A172 (cell line): ENCODE results near the gene GDNF. TPM values are rescaled to one million over a fixed set of nuclear protein-coding genes. Genes with fewer than 3 reads are reported as not detected.
"Not testable (repeated sequence)": the region's sequence is repeated elsewhere in the genome, so short reads cannot be mapped to it uniquely, and the experiment has no call there.

ENCODE experiments used
- DNase-seq: peaks from one replicate; pipeline ENCODE4 v3.0.0-alpha.2; 2015; ENCODE audit warnings: low spot score
- total RNA-seq: library from RNA; depleted of rRNA; stranded (reverse); fragments of >200 nt; shearing (Covaris generic); gene quantifications from 2 replicates; pipeline ENCODE4 v1.2.3, GENCODE V29; 2014

Gene GDNF
- total RNA-seq, 1 experiment from 2014 or later = 0.31 TPM

DNA sequence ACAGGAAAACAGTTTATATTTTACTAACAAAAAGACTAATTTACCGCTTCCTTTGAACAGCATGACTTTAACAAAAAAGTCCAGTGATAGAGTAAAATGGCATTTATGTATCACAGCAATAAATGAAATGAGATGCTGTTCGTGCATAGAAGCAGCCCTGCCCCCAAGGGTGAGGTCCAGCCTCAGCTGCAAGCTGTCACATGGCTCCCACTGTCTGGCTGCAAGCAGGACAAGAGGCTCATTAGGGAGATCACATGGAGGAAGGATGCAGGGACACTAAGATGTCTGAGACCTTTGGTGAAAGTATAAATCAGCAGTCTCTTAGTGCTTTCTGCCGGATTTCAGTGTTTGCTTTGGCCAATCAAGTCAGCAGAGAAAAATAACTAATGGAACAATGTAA lies 23.0 kb downstream of the GDNF start:
- peak; percentile 25 for DNase-seq

DNA sequence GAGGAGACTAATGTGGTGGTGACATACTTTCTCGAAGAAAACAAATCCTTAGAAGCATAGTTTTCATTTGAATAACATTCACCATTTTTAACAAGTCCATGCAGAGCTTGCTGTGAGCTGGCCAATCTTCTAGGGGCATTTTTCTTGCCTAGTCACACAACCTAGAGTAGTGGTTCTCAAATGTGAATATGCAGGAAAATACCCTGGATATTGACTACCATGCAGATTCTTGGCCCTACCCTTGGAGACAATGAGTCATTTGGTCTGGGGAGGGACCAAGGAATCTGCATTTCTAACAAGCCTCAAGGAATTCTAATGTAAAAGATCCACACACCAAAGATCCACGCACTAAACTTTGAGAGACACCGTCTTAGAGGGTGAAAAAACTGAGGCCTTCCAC lies 23.5 kb downstream of the GDNF start:
- DNase-seq = no peak

DNA sequence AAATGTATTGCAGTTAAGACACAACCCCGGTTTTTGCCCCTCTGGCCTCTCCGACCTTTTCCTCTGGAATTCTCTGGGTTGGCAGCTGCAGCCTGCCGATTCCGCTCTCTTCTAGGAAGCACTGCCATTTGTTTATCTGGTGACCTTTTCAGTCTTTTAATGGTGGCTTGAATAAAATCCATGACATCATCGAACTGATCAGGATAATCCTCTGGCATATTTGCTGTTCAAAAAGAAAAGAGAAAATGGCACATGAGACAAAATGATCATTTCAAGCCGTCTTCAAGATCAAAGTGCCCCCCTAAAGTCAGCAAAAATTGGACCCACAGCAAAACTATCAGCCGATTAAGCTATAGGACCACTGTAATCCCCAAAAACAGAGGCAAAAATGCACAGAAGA lies 23.9 kb downstream of the GDNF start:
- no peak for DNase-seq

DNA sequence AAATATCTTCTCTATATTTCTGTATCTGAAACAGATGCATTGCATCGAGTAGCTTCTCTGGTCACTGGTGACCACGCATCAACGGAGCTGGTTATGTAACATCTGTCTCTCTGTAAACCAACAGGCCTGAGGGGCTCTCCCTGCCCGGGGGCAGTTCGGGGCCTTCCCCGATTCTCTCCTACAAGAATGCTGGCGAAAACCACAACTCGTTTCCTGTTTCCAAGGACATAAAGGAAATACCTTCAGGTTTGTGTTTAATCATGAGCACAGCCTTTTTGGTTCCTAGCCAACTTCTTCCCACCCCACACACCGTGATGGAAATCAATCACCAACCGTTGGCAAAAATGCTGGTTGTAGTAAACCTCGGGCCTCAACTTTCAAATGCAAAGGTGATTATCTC lies 25.1 kb downstream of the GDNF start:
- peak; percentile 85 for DNase-seq

DNA sequence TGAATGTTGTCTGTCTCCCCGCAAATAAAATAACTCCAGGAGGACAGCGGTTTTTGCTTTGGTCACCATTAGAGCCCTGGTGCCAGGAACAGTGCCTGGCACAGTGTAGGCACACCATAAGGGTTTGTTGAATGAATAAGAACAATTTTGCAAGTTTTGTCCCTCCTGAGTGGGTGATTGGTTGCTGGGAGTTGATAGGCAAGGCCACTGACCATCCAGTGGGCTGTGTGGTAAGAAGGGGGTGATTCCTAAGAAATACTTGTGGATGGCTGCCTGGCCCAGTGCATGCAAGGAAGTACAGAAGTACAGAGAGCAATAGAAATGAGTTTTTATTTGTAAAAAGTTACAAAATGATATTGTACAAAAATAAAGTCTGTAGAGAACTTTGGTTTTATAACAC lies 27.5 kb downstream of the GDNF start:
- DNase-seq = no peak

DNA sequence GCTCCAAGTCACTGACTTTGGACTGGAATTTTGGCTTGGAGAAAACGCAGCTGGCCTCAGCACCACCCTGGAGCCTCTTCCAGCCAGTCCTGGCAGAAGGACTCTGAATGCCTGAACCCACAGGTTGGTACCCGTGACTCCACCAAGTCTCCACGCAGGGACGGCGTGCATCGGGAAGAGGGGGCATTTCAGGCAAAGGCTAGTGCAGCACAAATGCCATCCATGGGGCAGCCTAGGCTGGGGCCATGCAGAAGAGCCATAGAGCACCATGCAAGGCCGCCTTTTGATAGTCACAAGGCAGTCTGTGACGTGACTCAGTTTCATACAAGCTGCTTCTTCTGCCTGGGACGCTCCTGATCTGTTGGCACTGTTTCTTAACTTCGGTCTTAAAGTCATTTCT lies 28.0 kb downstream of the GDNF start:
- DNase-seq = no peak

DNA sequence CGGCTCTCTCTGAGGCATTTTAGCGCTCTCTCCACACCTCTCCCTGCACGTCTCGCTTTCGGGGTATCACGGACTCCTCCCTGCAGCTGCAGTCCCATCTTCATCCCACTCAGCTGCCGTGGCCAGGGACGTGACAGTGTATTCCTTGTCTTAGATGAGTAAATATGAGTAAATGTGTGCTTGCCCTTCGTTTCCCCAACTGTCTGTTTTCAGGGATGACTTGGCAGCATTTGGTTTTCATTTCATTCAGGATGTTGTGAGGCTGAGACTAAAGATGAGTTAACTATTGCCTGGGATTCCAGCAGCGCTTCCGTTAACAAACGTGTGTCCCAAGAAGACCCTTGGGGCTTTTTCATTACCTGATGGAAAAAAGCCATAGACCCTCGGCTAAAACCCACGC lies 29.5 kb downstream of the GDNF start:
- no peak for DNase-seq

DNA sequence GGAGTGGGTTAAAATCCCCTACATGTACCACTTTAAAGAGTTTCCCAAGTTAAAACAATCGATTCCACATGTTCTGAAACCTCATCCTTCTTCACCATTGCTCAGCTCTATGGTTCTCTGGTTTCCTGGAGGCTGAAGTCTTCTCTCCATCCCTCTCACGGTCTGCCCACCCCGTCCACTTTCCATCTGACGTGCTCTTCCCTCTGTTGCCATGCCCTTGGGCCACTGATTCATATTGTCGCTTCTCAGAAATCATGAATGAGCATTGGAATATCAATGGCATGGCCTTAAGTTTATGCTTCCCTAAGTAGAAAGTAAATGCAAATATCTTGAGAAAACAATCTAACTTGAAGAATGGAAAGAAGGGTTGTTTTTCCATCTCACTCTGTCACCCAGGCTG lies 30.9 kb downstream of the GDNF start:
- no peak for DNase-seq

DNA sequence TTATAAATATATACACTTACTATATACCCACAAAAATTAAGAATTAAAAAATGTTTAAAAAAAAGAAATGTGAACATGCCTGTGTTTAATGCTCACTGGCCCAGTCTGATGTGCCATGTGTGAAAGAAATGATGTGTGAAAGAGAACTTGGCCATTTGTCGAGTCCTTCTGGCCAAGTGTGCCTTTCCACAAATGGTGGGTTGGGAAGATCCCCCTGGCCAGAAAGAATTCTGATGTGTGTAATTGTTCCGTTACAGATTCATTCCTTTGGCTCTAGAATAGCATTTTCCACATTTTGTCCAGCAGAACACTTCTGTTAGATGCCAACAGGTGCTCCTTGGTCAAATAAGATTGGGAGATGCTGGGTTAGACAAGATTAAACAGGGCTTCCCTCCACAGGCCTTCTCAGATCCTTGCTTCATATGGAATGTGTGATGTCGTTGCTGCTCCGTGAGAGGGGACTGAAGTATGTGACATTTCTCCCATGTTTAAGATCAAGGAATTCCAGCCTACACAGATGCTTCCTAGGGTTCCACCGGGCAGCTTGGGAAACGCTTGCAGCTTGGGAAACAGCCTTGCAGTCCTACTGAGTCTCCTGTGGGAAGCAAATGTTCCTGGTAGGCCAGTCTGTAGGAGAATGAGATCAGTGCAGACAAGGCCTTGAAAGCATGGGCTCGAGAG lies 32.1 kb downstream of the GDNF start:
- DNase-seq = no peak

DNA sequence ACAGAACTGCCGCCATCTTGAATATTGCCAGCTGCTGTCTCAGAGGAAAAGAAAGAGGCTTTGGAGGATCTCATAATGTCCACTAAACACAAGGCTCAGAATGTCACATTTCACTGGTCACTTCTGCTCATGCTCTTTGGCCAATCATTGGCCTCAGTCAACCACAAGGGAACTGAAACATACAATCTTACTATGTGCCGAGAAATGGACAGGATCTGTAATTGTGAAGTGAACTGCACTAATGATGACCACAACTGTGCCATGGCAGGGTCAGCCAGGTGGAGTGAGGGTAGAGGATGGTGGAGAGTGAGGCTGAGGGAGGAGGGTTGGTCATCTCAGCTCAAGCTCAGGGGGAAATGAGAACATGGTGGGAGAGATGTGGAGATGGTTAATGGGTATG lies 32.8 kb downstream of the GDNF start:
- no peak for DNase-seq

DNA sequence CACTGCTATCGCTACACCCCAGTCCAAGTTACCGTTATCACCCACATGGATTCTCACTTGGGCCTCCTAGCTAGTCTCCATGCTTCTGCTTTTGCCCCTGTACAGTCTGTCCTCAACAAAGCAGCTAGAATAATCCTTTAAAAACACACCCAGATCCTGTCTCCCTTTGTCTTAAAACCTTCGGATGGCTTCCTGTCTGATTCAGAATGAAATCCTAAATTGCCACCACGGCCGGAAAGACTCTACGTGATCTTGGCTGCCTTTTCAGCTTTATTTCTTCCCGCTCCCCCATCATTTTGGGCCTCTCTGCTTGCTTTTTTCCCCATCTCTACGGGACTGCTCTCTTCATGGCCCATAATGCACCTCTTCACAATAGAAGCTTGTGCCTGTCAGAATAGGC lies 33.4 kb downstream of the GDNF start:
- DNase-seq = no peak

DNA sequence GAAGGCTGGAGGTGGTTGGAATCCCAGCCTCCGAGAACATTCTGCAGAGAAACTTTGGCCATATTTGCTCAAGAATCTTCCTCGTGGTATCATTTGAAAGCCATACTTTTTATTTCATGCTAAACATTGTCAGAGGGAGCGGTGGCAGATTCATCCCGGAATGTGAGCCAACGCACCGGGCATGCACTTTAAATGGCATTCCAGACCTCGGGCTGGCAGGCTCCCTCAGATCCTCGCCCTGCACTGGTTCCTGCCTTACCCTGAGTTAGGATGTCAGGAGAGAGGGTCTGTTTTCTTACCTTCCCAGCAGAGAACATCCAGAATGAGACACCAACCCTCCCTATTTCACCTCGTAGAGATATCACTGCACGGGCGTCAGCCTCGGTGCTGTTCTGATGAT lies 33.8 kb downstream of the GDNF start:
- no peak for DNase-seq

DNA sequence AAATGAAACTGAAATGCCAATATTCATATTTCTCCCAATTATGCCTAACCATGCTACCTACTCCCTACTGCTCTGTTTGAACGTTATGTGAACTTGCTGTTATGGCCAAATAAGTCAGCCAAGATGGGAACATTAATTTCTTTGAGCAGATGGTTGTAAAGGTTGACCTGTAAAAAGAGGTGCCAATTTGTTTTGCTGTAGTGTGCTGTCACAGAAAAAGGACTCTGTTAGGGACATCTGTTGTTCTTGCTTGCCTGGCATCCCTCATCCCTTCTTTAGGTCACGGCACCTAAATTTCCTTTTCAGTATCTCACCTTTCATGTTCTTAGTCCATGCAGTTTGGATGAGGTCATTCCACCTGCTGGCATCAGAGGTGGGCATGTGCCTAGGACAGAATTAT lies 35.4 kb downstream of the GDNF start:
- DNase-seq = no peak

DNA sequence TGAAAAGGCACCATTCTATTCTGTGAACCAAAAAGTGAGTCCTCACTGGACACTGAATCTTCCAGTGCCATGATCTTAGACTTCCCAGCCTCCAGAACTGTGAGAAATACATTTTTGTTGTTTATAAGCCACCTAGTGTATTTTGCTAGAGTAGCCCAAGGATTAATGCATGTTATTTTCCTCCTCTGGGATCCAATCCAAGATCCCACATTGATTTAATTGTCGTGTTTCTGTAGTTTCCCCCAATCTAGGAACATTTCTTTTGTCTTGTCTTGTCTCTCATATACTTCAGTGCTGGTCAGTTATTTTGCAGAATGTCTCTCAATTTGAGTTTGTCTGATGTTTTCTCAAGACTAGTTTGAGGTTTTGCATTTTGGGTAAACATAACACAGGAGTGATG lies 36.4 kb downstream of the GDNF start:
- no peak for DNase-seq

DNA sequence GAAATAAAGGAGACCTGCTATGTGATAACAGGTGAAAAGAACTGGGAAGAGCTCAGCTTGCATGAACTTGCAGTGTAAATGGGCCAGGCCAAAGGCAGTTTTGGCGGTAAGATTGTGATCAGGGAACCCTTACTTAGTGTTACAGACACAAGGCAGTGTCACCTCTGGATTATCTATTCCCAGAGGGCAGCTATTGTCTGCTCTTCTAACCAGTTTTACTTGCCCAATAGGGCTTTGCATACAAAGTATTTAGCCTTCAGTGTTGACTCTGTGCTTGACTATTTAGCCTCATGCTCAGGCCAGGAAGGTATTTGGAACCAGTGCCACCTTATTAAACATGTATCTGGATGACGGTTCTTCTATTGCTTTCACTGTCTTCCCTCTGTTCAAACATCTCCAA lies 38.3 kb downstream of the GDNF start:
- DNase-seq = no peak

DNA sequence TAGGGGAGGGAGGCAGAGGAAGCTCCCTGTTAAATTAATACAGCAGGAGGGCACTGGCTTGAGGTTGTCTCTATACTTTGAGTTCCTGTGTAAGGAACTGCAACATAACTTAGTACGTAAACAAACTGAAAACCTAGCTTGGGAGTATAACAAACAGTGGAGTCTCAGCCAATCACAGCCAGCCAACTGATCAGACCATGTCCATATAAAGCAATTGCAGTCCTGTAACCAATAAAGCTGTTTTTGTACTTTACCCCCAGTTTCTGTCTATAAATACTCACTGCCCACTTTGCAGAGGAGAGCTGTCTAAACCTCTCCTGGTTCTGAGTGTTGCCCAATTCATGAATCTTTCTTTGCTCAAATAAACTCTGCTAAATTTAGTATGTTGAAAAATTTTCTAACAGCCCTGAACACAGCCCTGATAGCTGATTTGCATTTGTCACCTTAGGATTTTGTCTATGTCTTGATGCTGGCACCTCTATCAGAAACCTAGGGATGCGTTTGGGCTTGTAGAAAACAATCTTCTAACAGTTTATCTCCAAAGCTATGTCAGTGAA lies 39.9 kb downstream of the GDNF start:
- no peak for DNase-seq

DNA sequence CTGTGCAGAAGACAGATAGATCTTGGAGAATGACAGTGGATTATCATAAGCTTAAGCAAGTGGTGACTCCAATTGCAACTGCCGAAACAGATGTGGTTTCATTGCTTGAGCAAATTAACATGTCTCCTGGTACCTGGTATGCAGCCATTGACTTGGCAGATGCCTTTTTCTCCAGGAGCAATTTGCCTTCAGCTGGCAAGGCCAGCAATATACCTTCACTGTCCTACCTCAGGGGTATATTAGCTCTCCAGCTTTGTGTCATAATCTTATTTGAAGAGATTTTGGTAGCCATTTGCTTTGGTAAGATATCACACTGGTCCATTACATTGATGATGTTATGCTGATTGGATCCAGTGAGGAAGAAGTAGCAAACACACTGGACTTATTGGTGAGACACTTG lies 43.4 kb downstream of the GDNF start:
- not testable (repeated sequence) for DNase-seq

DNA sequence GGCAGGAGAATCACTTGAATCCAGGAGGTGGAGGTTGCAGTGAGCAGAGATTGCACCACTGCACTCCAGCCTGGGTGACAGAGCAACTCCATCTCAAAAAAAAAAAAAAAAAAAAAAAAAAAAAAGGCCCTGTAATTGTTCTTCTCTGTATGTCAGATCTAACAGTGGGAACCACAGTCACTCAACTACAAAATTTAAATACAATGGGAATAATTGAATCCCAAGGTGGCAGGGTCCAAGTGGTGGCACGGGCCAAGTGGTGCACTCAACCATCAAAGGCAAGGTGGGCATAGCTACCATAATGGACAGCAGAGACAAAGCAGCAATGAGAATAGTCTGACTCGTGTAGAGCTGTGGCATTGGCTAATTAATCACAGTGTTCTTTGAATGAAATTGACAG lies 44.5 kb downstream of the GDNF start:
- not testable (repeated sequence) for DNase-seq

DNA sequence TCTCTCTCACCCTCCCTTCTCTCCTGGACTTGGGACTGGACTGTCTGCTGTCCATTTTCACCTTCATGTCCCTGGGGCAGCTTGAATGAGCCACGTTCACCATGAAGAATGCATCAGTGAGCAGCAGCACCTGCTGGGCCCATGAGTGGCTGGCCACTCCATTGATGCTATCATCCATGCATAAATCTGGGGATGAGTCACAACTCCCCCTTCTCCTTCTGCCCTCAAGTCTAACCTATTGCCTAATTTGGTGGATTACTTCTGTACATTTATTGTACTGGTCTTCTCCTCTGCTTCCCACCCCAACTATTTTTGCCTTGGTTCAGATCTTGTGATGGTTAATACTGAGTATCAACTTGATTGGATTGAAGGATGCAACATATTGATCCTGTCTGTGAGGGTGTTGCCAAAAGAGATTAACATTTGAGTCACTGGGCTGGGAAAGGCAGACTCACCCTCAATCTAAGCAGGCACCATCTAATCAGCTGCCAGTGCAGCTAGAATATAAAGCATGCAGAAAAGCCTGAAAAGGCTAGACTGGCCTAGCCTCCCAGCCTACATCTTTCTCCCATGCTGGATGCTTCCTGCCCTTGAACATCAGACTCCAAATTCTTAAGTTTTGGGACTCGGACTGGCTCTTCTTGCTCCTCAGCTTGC lies 46.7 kb downstream of the GDNF start:
- DNase-seq = peak; percentile 73

DNA sequence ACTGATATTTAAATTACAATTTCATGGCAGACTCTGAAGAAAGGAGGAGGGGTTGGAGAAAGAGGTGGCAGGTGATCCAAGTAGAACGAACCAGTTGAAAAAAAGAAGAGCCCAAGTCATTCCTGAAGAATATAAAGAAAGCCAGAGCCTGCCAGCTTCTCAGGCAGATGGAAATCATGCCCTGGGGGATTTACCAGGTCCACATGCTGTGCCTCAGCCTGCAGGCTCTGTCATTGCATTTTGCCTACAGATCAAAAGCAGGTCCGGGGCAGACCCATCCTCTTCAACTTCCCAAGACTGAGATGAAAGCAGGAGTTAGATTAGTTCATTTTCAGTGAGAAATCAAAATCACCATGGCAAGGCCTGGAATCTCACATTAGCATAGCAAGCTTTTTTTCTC lies 48.5 kb downstream of the GDNF start:
- no peak for DNase-seq

DNA sequence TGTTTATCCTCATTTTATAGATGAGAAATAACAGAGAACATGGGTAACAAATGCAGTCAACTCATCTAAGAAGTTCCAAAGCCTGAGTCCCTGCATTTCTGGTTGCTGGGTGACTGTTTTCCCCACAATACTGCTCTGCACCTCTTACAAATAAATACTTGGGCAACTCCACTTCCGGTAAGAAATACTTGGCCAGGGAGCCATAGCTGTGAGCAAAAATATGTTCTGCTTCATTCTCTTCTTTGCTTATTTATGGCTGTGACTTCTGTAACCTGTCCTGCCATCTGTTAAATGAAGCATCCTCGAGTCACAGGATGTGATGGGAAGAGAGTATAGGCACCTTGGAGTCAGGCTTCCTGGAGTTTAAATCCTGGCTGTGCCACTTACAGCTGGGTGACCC lies 49.9 kb downstream of the GDNF start:
- DNase-seq = peak; percentile 9

DNA sequence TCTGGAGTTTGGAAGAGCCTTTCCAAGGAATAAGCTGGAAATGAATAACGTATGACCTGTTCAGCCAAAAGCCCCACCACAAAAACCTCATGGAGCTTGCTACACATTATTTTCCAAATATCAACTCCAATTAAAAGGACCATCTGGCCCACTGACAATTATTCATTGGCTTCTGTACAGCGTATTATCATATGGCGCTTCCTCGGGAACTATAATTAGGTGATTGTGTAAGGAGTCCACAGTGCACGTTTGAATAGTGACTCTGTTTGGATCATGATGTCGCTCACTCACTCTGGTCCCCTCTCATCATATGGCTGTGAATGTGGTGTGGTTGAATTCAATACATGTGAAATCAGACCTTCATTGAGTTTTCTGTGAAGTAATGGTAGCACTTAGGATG lies 52.1 kb downstream of the GDNF start:
- no peak for DNase-seq

DNA sequence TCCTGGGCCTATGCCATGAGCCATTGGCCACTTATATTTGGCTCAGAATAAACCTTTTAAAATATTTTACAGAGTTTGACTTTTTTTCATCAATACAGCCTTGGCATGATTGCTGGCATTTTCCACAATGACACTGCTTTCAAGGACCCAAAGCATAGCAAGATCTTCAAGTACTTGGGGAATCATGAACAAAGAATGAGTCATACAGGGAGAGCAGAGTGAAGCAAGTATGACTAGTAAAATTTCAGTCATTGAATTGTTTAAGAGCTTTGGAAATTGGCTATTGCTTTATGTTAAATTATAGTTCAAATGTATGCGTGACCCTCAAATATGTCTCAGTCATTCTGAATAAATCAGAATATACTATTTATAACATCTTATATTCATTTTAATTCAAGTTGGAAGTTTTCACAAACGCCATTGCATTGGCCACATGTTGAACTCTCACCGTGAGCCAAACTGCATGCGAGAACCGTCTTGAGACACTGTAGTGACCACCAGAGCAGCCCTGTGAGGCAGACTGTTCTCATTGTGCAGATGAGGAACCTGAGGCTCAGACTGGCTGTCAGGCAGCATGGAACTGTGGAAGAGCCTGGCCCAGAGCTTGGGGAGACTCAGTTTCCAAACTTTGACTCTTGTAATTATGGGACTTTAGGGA lies 52.9 kb downstream of the GDNF start:
- DNase-seq = peak; percentile 61
